T-helper 1 cell (primary cell): Measurements from ENCODE around the gene MMRN1.
A peak's percentile ranks its signal among the peaks of the same experiment; 100 is the strongest.

Source experiments
- DNase-seq, 5 donors: peaks; one replicate each; pipeline ENCODE4 v3.0.0-alpha.2; 2012 to 2020
- total RNA-seq, 4 donors: gene quantifications; one replicate each; lab custom pipeline; 2026; lab: John Stamatoyannopoulos, UW

MMRN1 gene
- total RNA-seq, result 0.83 to 2.6 (median 1.1) reads per million in 4 donors

DNA sequence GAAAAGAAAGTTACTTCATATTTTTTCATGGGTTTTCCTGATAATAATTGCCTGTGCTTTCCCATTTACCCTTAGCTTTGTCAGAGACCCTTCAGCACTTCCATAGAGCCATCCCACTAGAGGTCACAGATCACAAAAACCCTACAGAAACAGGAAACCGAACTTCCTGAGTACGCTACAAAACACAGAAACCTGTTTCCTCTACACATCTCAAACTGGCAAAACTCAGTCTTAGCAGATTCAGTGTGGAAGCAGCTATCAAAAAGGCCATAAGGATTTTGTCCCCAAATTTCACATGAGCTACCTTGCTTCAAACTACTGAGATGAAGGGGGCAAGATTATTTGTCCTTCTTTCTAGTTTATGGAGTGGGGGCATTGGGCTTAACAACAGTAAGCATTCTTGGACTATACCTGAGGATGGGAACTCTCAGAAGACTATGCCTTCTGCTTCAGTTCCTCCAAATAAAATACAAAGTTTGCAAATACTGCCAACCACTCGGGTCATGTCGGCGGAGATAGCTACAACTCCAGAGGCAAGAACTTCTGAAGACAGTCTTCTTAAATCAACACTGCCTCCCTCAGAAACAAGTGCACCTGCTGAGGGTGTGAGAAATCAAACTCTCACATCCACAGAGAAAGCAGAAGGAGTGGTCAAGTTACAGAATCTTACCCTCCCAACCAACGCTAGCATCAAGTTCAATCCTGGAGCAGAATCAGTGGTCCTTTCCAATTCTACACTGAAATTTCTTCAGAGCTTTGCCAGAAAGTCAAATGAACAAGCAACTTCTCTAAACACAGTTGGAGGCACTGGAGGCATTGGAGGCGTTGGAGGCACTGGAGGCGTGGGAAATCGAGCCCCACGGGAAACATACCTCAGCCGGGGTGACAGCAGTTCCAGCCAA lies at the start of gene MMRN1:
Gene MMRN1, plus strand, starts transcription at position 206 of the 902 bp plus-strand sequence. Its CDS starts 118 bp downstream, at position 324.
- DNase-seq, result peak in 1 of 5 donors; percentile 23

DNA sequence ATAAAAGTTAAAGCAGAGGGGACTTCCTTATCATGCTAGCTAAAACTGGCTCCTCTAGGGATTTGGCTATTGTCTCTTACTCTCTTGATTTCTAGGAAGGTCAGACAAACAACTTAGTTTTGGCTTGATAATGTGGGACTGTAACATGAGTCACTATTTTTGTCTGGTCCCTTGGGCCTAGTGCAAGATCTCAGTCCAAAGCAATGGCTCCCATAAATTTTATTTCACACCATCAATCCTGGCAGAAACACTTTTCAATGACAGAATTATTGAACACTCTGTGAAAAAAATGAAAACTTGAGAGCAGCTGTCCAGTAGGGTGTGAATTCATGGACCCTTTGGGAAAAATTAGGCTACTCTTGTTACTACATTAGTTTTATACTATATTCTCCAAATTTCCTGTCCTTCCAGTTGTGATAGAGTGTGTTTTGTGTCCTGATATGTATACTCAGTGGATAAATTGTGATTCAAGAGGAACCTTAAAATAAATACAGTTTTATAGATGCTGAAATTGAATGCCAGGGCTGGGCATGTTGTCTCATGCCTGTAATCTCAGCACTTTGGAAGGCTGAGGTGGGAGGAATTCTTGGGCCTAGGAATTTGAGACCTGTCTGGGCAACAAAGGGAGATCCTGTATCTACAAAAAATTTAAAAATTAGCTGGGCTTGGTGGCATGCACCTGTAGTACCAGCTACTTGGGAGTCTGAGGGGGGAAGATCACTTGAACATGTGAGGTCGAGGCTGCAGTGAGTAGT lies 46.9 kb upstream of the MMRN1 start:
- no peak for DNase-seq

- no peak for DNase-seq
Measured at GRCh38 chr4:89855236-89855635, 39.4 kb upstream of the MMRN1 start.

DNA sequence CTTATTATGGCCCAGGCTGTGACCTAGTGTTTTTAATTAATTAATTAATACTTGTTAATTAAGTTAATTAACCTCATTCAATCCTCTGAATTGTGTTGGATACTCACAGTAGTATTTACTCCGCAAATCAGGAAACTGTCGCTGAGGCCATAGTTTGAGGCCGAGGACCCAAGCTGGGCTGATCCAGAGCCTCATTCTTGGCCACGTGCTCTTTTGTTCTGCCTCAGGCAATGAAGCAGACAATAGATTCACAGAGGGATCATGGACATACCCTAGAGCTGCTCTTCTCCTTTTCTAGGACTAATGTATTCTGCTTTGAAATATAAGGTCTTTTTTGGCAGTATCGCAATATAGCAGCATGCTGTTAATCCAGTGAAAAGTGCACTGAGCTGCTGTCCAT lies 33.7 kb upstream of the MMRN1 start:
- DNase-seq, result no peak

DNA sequence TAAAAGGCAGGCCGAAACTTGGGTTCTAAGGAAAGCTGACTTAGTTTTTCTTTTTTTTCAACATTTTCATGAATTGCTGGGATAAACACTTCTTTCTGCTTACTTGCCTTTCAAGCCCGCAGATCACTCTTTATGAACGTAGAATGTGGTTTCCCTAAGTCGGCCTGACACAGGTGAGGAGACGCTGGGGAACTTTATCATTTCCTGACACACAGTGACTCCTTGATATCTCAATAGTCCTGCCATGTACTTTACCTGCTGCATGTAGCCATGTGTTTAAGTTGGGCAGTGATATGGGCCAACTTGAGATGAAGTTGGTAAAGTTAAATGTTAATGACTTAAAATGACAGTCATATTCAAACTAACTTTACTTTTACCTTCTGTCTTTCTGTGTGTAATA lies 31.1 kb upstream of the MMRN1 start:
- DNase-seq, result no peak

GRCh38 chr4:89868276-89868675 lies 26.4 kb upstream of the MMRN1 start:
- DNase-seq, result no peak

DNA sequence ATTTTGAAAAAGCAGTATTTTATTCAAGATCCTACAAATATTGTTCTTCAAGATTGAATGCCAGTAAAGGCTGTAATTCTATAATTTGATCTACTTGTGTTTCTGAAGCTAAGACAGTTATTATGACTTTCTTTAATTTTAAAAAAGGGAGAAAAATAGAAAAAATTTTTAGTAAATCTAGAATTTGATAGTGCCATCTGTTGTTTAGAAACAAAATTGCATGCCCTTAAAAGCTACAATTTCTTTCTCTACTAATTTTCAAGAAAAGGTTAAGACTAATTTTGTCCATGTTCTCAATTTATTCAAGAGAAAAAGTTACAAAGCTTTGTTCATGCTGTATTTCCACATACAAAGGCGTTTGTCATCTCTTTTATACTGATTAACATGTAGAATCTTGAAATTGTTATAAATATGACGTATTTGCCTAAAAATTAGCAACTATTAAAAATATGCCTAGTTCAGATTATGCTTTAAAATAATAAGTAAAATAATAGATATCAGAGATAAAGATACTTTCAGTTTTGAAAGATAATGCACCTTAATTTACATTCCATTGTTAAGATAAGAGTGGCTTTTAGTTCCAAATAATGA lies 25.6 kb upstream of the MMRN1 start:
- DNase-seq, result no peak

- no peak for DNase-seq
Measured at GRCh38 chr4:89871211-89871610, 23.4 kb upstream of the MMRN1 start.

- DNase-seq, result no peak
Measured at GRCh38 chr4:89876548-89876947, 18.1 kb upstream of the MMRN1 start.

- DNase-seq, result no peak
Measured at GRCh38 chr4:89878611-89879010, 16.0 kb upstream of the MMRN1 start.

GRCh38 chr4:89879215-89879614 lies 15.4 kb upstream of the MMRN1 start:
- DNase-seq, result no peak

GRCh38 chr4:89889289-89889688 lies 5.4 kb upstream of the MMRN1 start:
- DNase-seq, result no peak

DNA sequence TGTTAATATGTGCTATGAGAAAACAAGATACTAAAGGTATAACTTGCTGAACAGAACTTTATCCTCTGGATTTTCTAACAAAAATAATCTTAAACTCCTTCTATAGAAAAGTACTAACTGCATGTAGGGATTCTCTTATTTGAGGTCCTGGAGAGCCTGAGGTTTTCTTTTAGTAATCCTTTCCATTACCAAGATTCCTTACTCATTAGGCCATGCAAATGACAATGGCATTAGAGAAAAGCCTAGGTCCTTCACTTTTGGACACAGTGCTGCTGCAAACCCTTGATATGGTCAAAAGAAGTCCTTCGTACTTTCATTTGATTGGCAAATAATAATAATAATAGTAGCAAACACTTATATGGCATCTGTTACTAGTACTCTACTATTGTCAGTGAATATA lies 3.2 kb downstream of the MMRN1 start:
- DNase-seq, result no peak

DNA sequence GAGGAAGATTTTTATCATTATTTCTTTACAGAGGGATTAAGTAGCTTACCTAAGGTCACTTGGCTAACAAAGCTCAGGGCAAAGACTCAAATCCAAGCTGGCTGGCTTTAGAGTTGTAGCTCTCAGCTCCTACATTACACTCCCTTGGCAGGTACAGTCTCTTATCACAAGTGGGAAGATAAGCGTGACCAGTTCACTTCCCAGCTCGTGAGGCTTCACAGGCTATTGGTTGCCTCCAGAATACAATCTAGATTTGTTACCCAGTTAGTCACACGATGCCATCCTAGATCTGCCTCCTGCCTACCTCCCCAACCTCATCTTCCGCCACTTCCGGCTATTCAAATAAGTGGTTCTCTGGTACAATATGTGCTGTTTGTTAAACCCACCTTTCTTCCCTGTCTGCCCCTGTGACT lies 3.7 kb downstream of the MMRN1 start:
- no peak for DNase-seq

- DNase-seq, result no peak
Measured at GRCh38 chr4:89899152-89899551, 4.5 kb downstream of the MMRN1 start.

DNA sequence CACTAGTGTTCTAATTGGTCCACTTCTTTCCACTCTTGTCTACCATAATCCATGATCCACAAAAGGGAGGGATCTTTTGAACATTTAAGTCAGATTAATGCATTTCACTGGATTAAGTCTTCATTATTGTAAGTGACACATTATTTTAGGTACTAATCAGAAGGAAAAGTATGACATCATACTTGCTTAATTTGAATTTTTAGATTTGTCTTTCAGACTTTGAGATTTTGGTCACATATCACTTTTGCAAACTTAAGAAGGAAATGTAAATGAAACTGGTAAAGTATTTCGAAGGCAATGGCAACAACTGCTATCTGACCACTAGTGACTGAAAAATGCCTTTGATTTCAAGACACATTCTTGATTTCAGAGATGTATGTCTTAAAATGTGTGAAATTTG lies 5.2 kb downstream of the MMRN1 start:
- no peak for DNase-seq

DNA sequence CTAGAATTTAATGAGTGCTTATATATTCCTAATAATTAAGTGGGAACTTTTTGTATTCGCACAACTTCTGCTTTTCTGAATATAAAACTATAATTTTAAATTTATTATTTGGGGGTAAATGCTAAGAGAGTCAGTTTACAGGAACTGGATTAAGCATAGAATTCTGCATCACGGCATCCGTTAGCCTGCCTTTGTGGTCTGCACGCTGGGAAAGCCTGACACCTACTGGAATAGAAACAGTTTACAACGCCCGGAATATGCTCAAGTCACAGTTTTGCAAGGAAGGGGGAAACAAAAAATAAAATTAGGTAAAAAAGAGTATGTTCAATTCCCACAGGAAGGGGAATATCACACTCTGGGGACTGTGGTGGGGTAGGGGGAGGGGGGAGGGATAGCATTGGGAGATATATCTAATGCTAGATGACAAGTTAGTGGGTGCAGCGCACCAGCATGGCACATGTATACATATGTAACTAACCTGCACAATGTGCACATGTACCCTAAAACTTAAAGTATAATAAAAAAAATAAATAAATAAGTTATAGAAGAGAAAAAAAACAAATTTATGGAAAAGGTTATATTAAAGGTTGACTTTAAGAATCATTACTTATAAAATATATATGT lies 7.3 kb downstream of the MMRN1 start:
- peak; percentile 13 to 52 (median 35) for DNase-seq

GRCh38 chr4:89904524-89904923 lies 9.9 kb downstream of the MMRN1 start:
- DNase-seq, result no peak

DNA sequence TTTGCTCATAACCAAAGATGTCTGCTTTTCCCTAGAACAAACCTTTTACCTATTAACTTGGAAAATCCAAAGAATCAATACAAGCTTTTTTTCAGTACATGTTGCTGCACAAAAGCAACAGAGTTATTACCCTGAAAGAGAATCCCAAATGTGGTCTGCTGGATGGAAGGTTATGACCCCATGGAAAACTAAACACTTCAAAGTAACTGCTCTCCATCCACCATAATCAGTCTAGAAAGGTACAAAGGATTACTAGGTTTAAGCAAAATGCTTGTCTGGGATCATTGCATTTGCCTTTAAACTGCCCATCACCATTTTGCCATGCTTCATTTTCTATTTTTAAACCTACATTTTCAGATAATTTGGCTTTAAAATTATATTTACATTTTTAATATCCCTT lies 11.7 kb downstream of the MMRN1 start:
- DNase-seq, result no peak

GRCh38 chr4:89906777-89907521 lies 12.3 kb downstream of the MMRN1 start:
- no peak for DNase-seq

DNA sequence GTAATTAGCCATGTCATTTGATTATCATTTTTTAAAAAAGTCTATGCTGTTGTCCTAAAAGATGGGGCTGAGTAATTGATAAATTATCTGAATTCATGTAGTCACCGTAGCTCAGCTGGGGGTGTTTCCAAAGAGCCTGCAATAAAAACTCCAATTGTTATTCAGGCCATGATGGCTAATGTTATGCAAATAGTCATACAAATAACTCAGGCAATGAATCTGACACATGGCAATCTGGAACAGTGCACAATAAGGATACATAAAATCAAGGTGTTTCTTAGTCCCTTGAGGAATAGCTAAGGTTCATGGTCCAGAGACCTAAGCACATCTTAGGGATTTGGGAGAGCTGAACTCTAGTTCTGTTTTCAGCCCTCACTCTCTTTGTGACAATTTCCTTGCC lies 15.2 kb downstream of the MMRN1 start:
- DNase-seq, result no peak

GRCh38 chr4:89913623-89914022 lies 19.0 kb downstream of the MMRN1 start:
- no peak for DNase-seq
